Activated CD8-positive, alpha-beta T cell treated with anti-CD3 and anti-CD28 coated beads, Interleukin-2, amount 10 ng/mL, durations not matched to agents 7 days and 5 days (primary cell): ENCODE data around the gene DMD. TPM values are rescaled to one million over a fixed set of nuclear protein-coding genes. Genes with fewer than 3 reads are reported as not detected.

Experiments used
- ATAC-seq: fragments of 150-1000 bp; cut with Tn5 transposase; one replicate; pipeline ENCODE4 v1.10.0; 2021; ENCODE audit warnings: moderate library complexity
- CTCF ChIA-PET: fragments of 350-600 bp; sonication (Branson Sonifier 250); formaldehyde crosslinking; loops from one replicate; lab custom pipeline; 2021; ENCODE audit warnings: antibody characterized with exemption; lab: Charles Lee
- POLR2A ChIA-PET: fragments of 350-600 bp; sonication (Branson Sonifier 250); formaldehyde crosslinking; loops from one replicate; lab custom pipeline; 2021; ENCODE audit warnings: antibody characterized with exemption; lab: Charles Lee
- DNase-seq: peaks from one replicate; pipeline ENCODE4 v3.0.0-alpha.2; 2020
- H3K27ac Mint-ChIP-seq: one replicate; pipeline ENCODE4 v1.8.0; 2021; ENCODE audit warnings: mild to moderate bottlenecking, mixed read lengths
- H3K27me3 Mint-ChIP-seq: one replicate; pipeline ENCODE4 v1.8.0; 2021; ENCODE audit warnings: low read depth, mixed read lengths
- H3K36me3 Mint-ChIP-seq: one replicate; pipeline ENCODE4 v1.8.0; 2021; ENCODE audit warnings: low read depth, mixed read lengths
- H3K4me1 Mint-ChIP-seq: one replicate; pipeline ENCODE4 v1.8.0; 2021; ENCODE audit warnings: low read depth, mixed read lengths
- H3K4me3 Mint-ChIP-seq: one replicate; pipeline ENCODE4 v1.8.0; 2021; ENCODE audit warnings: mild to moderate bottlenecking, mixed read lengths
- H3K9me3 Mint-ChIP-seq: one replicate; pipeline ENCODE4 v1.8.0; 2022; ENCODE audit warnings: mixed read lengths; ENCODE audit not compliant: insufficient read depth
- total RNA-seq, 2 experiments: library from RNA; stranded (reverse); gene quantifications; one replicate each; pipeline ENCODE4 v1.2.3, GENCODE V29; 2021

DMD gene
- total RNA-seq, 2 experiments from 2014 or later = not detected

DNA sequence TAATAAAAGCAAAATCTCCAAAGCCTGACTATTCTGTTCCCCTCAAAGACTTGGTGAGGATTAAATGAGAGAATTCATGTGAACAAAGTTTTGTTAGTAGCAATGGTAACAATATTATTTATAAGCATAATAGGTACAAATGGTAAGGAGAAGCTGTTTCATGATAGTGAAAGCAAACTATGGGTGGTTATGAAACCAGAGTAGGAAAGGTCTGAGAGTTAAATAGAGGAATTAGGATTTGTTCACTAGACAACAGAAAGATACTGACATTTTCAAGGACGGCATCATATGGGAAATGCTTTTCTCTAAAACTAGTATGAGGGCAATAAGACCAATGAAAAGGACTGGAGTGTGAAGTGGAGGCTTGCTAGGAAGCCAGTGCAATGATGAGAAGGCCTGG lies 2010.9 kb downstream of the DMD start:
- no peak overlapping the region for H3K4me3 Mint-ChIP-seq
- H3K27me3 Mint-ChIP-seq = no peaks in the 10 kb centered on the region
- no peaks in the 10 kb centered on the region for H3K9me3 Mint-ChIP-seq
- H3K36me3 Mint-ChIP-seq = no peaks in the 10 kb centered on the region
- ChIA-PET CTCF (interaction anchor here (1.5 kb wide), 1 partner anchor 13 kb away, joined by 6 read pairs; no protein-coding TSS in a partner anchor), POLR2A (no interaction called here)
- no peak overlapping the region for H3K27ac Mint-ChIP-seq
- DNase-seq (no peak), ATAC-seq (no peak)
- H3K4me1 Mint-ChIP-seq = no peaks in the 10 kb centered on the region

- CTCF ChIA-PET = interaction anchor here (1.5 kb wide), 1 partner anchor 14 kb away, joined by 6 read pairs; no protein-coding TSS in a partner anchor
- ATAC-seq = no peak
- POLR2A ChIA-PET = no interaction called here
- Mint-ChIP-seq H3K27ac (no peak overlapping the region), H3K36me3 (no peaks in the 10 kb centered on the region), H3K9me3 (no peaks in the 10 kb centered on the region), H3K27me3 (no peaks in the 10 kb centered on the region), H3K4me3 (no peak overlapping the region), H3K4me1 (no peaks in the 10 kb centered on the region)
- no peak for DNase-seq
Measured at GRCh38 chrX:31199840-31200114, 2011.6 kb downstream of the DMD start.

DNA sequence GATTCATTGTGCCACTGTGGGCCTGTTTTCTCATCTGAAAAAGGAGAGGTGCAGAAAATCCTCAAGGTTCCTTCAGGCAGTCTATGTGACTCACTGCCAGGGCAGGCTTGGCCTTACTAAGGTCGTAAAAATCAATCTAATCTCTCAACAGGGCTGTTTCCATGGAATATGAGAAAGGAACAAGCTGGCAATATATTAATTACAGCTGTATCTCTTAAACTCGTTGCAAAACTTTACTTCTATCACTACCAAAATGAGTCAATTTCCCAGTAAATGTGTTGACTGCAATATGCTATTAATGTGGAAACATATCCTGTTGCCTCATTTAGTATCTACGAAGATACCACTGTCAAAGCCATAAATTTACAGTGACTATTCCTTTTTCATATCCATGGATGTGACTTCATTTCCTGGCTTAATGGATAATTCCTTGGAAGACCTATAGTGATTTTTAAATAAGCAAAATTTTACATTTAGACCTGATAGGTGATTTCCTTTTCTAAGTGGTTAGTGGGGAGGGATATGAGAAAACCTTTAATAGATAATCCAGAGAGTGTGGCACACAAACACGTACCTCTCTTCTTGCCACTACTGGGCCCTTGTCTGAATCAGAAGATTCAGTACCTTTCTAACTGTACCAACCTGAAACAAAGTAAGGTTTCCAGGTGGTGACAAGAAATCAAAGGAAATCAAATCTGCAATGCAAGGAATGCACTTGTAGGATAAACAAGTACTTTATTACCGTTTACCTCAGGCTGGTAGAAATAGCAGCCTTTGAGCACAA lies 2012.1 kb downstream of the DMD start:
- no peaks in the 10 kb centered on the region for H3K9me3 Mint-ChIP-seq
- ChIA-PET POLR2A (no interaction called here), CTCF (interaction anchor here (1.5 kb wide), 1 partner anchor 15 kb away, joined by 6 read pairs; no protein-coding TSS in a partner anchor)
- no peak overlapping the region for H3K27ac Mint-ChIP-seq
- no peaks in the 10 kb centered on the region for H3K27me3 Mint-ChIP-seq
- no peak for ATAC-seq
- no peak overlapping the region for H3K4me3 Mint-ChIP-seq
- no peaks in the 10 kb centered on the region for H3K36me3 Mint-ChIP-seq
- DNase-seq = no peak
- no peaks in the 10 kb centered on the region for H3K4me1 Mint-ChIP-seq

DNA sequence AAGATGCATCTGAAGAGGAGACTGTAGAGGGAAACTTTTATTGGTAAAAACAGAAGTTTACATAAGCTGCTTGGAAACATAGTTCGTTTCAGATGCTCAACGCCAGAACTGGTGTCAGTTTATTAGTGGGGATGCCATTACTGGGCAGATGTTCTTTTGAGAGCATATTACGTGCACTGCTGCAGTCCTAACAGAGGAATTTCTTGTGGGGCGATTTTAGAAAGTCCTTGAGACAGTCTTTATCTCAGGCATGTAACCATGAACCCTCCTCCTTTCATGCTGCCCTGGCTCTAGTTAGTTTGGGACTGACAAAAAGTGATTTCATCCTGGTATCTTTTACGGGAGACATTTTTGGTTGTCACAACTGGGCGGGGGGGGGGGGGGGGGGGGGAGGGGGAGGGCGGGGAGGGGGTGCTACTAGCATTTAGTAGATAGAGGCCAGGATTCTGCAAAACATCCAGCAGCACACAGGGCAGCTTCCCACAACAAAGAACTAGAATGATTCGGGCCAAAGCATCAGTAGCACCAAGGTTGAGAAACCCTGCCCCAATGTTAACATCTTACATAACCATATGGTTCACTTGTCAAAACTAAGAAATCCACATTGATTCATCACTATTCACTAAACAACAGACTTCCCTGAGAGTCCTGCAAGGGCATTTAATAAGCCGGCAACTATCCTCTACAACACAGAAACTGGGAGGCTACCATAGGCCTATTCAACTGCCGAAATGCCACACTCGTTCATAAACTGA lies 2021.0 kb downstream of the DMD start:
- Mint-ChIP-seq H3K4me3 (no peak overlapping the region), H3K4me1 (no peaks in the 10 kb centered on the region), H3K36me3 (no peaks in the 10 kb centered on the region), H3K9me3 (no peaks in the 10 kb centered on the region), H3K27me3 (no peaks in the 10 kb centered on the region), H3K27ac (no peak overlapping the region)
- POLR2A ChIA-PET = no interaction called here
- CTCF ChIA-PET = no interaction called here
- ATAC-seq (no peak), DNase-seq (no peak)

DNA sequence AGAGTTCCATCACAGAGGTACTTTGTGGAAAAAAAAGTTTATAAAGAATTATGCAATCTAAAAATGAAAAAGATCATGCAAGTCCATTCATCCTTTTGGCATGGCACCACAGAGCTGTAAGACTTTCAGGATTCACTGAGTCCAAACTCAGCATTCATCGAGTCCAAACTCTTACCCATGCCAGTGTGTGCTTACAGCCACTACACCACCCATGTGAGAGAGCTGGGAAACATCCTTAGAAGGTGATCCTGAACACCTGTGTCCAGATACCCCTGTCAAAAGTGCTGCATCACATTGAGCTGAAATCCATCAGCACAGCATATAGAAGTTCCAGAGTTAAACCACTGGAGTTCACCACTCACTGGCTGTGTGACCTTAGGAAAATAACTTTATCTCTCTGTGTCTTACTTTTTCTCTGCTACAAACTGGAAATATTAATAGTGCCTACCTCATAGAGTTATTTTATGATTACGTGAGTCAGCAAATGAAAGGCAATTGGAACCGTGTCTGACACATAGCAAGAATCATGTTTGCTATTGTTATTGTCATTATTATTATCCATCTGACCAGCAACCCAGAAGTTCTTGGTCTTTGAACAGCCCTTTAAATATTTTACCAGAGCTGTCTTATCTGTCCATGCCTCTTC lies 2024.5 kb downstream of the DMD start:
- H3K9me3 Mint-ChIP-seq = no peaks in the 10 kb centered on the region

DNA sequence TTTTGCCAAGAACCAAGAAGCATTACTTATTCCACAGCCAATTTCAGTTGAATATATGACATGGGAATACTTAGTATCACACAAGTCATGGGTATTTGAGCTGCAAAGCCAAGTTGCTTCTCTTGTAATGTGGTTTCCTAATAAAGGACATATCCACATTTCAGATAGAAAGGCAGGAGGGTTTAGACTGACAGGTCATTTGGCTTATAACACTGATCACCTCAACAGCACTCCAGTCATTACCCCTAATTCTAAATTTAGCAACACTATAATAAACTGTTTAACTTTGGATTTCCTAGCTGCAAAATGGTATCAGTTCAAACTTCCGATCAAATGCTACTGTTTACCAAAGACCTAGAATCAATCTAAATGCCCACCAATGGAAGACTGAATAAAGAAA lies 2025.5 kb downstream of the DMD start:
- Mint-ChIP-seq H3K9me3 (no peaks in the 10 kb centered on the region), H3K36me3 (no peaks in the 10 kb centered on the region), H3K27me3 (peaks cover 2% of the 10 kb centered on the region), H3K27ac (no peak overlapping the region), H3K4me1 (no peaks in the 10 kb centered on the region), H3K4me3 (no peak overlapping the region)
- POLR2A ChIA-PET = no interaction called here
- CTCF ChIA-PET = no interaction called here
- DNase-seq = no peak
- ATAC-seq = no peak

More for the DNA sequence above, 2024.5 kb downstream of the DMD start:
- Mint-ChIP-seq H3K4me1 (no peaks in the 10 kb centered on the region), H3K27ac (no peak overlapping the region), H3K4me3 (no peak overlapping the region), H3K36me3 (no peaks in the 10 kb centered on the region), H3K27me3 (peaks cover 2% of the 10 kb centered on the region)
- no peak for ATAC-seq
- CTCF ChIA-PET = no interaction called here
- DNase-seq = no peak
- POLR2A ChIA-PET = no interaction called here

- ATAC-seq (no peak), DNase-seq (no peak)
- H3K9me3 Mint-ChIP-seq = no peaks in the 10 kb centered on the region
- H3K27ac Mint-ChIP-seq = no peak overlapping the region
- H3K4me3 Mint-ChIP-seq = no peak overlapping the region
- H3K36me3 Mint-ChIP-seq = no peaks in the 10 kb centered on the region
- H3K4me1 Mint-ChIP-seq = no peaks in the 10 kb centered on the region
- ChIA-PET CTCF (no interaction called here), POLR2A (no interaction called here)
- H3K27me3 Mint-ChIP-seq = peaks cover 2% of the 10 kb centered on the region
Measured at GRCh38 chrX:31181377-31182000, 2029.9 kb downstream of the DMD start.

DNA sequence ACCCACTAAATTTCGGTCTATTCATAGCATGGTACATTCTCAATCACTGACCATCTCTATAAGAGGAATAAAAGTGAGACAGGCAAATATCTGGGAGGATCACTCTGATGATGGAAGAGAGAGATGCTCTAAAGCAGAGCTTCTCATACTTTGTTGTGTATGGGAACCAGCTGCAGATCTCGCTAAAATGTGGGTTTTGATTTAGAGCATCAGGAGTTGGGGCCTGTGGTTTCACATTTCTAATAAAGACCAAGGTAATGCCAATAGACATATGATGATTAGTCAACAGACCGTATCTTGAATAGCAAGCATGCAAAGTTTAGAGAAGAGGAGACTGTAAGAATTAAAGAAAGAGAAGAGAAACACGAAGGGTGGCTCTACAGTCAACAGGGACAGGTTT lies 2032.1 kb downstream of the DMD start:
- H3K4me1 Mint-ChIP-seq = no peaks in the 10 kb centered on the region
- no peak overlapping the region for H3K27ac Mint-ChIP-seq
- DNase-seq = no peak
- ChIA-PET CTCF (no interaction called here), POLR2A (no interaction called here)
- no peaks in the 10 kb centered on the region for H3K9me3 Mint-ChIP-seq
- no peak overlapping the region for H3K4me3 Mint-ChIP-seq
- H3K36me3 Mint-ChIP-seq = no peaks in the 10 kb centered on the region
- H3K27me3 Mint-ChIP-seq = no peaks in the 10 kb centered on the region
- no peak for ATAC-seq

DNA sequence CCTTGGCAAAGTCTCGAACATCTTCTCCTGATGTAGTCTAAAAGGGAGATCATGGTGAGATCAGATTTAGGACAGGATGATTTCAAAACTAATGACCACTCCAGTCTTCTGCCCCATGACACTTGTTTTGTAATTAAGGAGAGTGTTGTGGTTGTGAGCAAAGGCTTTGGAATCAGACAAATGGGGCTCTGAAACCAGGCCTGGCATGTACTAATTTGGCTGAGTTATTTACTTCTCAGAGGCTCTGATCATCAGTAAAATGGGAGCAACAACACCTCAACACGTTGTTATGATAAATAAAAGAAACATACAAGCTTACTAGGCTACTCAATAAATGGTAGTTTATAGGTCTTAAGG lies 2032.6 kb downstream of the DMD start:
- CTCF ChIA-PET = no interaction called here
- H3K4me1 Mint-ChIP-seq = no peaks in the 10 kb centered on the region
- no peak overlapping the region for H3K4me3 Mint-ChIP-seq
- POLR2A ChIA-PET = no interaction called here
- no peaks in the 10 kb centered on the region for H3K9me3 Mint-ChIP-seq
- no peak for DNase-seq
- no peaks in the 10 kb centered on the region for H3K36me3 Mint-ChIP-seq
- H3K27me3 Mint-ChIP-seq = no peaks in the 10 kb centered on the region
- no peak for ATAC-seq
- no peak overlapping the region for H3K27ac Mint-ChIP-seq

DNA sequence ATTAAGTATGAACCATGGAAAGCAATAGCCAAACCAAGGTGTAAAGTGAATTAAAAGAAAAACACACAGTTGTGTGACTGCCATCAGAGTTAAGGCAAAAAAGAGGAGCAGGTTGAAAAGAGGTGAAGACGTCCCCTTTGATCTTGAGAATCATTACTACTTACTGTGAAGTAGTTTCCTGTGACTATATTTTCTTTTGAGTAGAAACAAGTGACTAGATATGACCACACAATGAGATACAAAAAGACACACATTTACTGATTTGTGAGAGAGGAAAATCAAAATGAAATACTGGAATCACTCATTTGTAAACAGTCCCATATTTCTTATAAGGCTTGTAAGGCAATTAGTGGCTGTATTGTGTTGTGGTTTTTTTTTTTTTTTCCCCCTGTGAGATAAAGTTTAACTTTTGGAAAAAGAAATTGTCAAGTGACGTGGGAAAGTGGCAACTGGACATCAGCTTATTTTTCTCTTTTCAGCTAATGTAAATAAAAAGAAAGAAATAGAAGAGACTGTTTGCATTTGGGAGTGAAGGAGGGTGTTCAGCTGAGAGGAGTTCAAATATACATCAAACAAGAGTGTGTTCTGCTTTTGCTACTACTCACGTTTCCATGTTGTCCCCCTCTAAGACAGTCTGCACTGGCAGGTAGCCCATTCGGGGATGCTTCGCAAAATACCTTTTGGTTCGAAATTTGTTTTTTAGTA lies 2033.1 kb downstream of the DMD start:
- H3K27ac Mint-ChIP-seq = no peak overlapping the region
- CTCF ChIA-PET = no interaction called here
- no peak for ATAC-seq

GRCh38 chrX:31170792-31171191 lies 2040.6 kb downstream of the DMD start:
- H3K27me3 Mint-ChIP-seq = no peaks in the 10 kb centered on the region
- no peak for ATAC-seq
- no peak for DNase-seq
- ChIA-PET POLR2A (no interaction called here), CTCF (no interaction called here)
- no peaks in the 10 kb centered on the region for H3K36me3 Mint-ChIP-seq
- no peaks in the 10 kb centered on the region for H3K9me3 Mint-ChIP-seq
- no peak overlapping the region for H3K27ac Mint-ChIP-seq
- H3K4me3 Mint-ChIP-seq = no peak overlapping the region
- no peaks in the 10 kb centered on the region for H3K4me1 Mint-ChIP-seq

More for the DNA sequence above, 2033.1 kb downstream of the DMD start:
- DNase-seq = no peak
- Mint-ChIP-seq H3K4me3 (no peak overlapping the region), H3K27me3 (no peaks in the 10 kb centered on the region), H3K9me3 (no peaks in the 10 kb centered on the region), H3K4me1 (no peaks in the 10 kb centered on the region), H3K36me3 (no peaks in the 10 kb centered on the region)
- POLR2A ChIA-PET = no interaction called here
